Upper lobe of left lung (tissue), 6 donors: ENCODE data around the gene HTR1B. TPM values are rescaled to one million over a fixed set of nuclear protein-coding genes. Genes with fewer than 3 reads are reported as not detected.

Experiments
- ATAC-seq, 2 donors: fragments of 200-7000 bp; cut with Tn5 transposase; one replicate each; pipeline ENCODE4 v1.9.1; 2022; ENCODE audit warnings: mild to moderate bottlenecking in 2 of 2, moderate library complexity in 2 of 2; ENCODE audit not compliant: low FRiP score in 2 of 2
- DNase-seq, 2 donors: peaks; one replicate each; pipeline ENCODE4 v3.0.0-alpha.2; 2019 to 2020
- H3K27ac ChIP-seq, 4 donors: fragments of 200-600 bp; sonication (generic); one replicate each; pipeline ENCODE4 v1.5.1; 2016 to 2019
- H3K27me3 ChIP-seq, 4 donors: fragments of 200-600 bp; sonication (generic); one replicate each; pipeline ENCODE4 v1.5.1; 2017 to 2019
- H3K36me3 ChIP-seq, 4 donors: fragments of 200-600 bp; sonication (generic); one replicate each; pipeline ENCODE4 v1.5.1; 2016 to 2019
- H3K4me1 ChIP-seq, 4 donors: fragments of 200-600 bp; sonication (generic); one replicate each; pipeline ENCODE4 v1.5.1; 2018 to 2019
- H3K4me3 ChIP-seq, 4 donors: fragments of 200-600 bp; sonication (generic); one replicate each; pipeline ENCODE4 v1.5.1; 2017 to 2019; ENCODE audit warnings: mild to moderate bottlenecking in 2 of 4, moderate library complexity in 1 of 4
- H3K9me3 ChIP-seq, 4 donors: fragments of 200-600 bp; sonication (generic); one replicate each; pipeline ENCODE4 v1.5.1; 2018 to 2019
- EP300 ChIP-seq, 4 donors: sonication (generic); formaldehyde crosslinking; IDR thresholded peaks; one replicate each; pipeline ENCODE4 v1.5.1; 2017; ENCODE audit warnings: antibody characterized with exemption in 4 of 4, control low read depth in 2 of 4
- POLR2A ChIP-seq, 4 donors: fragments of 450-650 bp; IDR thresholded peaks; one replicate each; pipeline ENCODE4 v1.5.1; 2016 to 2017; ENCODE audit warnings: antibody characterized with exemption in 4 of 4, mild to moderate bottlenecking in 2 of 4
- POLR2AphosphoS5 ChIP-seq, 2 donors: sonication (generic); formaldehyde crosslinking; IDR thresholded peaks; one replicate each; pipeline ENCODE4 v1.5.1; 2017; ENCODE audit warnings: antibody characterized with exemption in 2 of 2
- WGBS, 2 donors: methylation state at CpG; one replicate each; pipeline ENCODE4 v1.1.5; 2017 to 2018; 5-methylcytosine and 5-hydroxymethylcytosine counted together
- total RNA-seq, 6 donors: library from RNA; depleted of rRNA in 4 of 6; stranded (reverse); fragments of >200 nt in 4 of 6; gene quantifications; one replicate each; pipeline versions ENCODE4 v1.1.0 to v1.2.1, GENCODE V29; 2016 to 2021
- TF ChIP-seq, protein P1 (sequence below), 6 experiments: fragments of 450-650 bp in 4 of 6; fragments of 200-600 bp in 2 of 6; sonication (generic) in 2 of 6; IDR thresholded peaks; one replicate each; pipeline ENCODE4 v1.5.1; 2016 to 2019; ENCODE audit warnings: antibody characterized with exemption in 6 of 6
- donor health status: DM: no; HTN: no; CAD: no; lungs with moderate emphysema.
- donor health status: DM: no; HTN: yes; CAD: no; lungs with severe emphysema.

HTR1B gene
- total RNA-seq, 6 donors from 2014 or later: 0.57 TPM; not detected in 5

DNA sequence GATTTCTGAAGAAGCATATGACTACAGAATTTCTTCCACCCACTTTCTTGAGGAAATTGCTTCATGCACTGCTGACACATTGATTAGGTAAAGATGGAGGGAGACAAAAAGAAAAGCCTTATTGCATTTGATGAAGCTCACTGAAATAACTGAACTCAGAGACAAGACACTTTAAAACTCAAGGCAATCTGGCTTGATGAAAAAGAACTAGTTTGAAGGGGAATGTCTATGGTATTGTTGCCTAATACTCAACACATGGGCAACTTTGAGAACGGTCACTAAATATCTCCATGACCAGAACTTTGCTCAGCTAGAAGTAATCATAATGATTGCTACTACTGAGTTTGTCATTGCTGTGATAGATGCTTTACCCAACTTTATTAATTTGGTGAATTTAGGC is 38.1 kb downstream of the HTR1B start:
- Histone ChIP-seq H3K4me1 (no peaks in the 10 kb centered on the region), H3K36me3 (no peaks in the 10 kb centered on the region)
- WGBS, 2 donors: 59 to 67% methylated on average over 1 of the region's 1 CpG

GRCh38 chr6:77424761-77425160 is 38.5 kb downstream of the HTR1B start:
- Histone ChIP-seq H3K27ac (no peak overlapping the region), H3K27me3 (no peaks in the 10 kb centered on the region), H3K36me3 (no peaks in the 10 kb centered on the region), H3K4me1 (no peaks in the 10 kb centered on the region), H3K9me3 (no peaks in the 10 kb centered on the region), H3K4me3 (no peak overlapping the region)
- ATAC-seq: no peak
- DNase-seq: no peak
- TF ChIP-seq POLR2AphosphoS5 (IDR thresholded peaks at IDR 0.05) (no peak), EP300 (IDR thresholded peaks at IDR 0.05) (no peak), POLR2A (IDR thresholded peaks at IDR 0.05) (no peak)
- TF ChIP-seq, protein P1, sequence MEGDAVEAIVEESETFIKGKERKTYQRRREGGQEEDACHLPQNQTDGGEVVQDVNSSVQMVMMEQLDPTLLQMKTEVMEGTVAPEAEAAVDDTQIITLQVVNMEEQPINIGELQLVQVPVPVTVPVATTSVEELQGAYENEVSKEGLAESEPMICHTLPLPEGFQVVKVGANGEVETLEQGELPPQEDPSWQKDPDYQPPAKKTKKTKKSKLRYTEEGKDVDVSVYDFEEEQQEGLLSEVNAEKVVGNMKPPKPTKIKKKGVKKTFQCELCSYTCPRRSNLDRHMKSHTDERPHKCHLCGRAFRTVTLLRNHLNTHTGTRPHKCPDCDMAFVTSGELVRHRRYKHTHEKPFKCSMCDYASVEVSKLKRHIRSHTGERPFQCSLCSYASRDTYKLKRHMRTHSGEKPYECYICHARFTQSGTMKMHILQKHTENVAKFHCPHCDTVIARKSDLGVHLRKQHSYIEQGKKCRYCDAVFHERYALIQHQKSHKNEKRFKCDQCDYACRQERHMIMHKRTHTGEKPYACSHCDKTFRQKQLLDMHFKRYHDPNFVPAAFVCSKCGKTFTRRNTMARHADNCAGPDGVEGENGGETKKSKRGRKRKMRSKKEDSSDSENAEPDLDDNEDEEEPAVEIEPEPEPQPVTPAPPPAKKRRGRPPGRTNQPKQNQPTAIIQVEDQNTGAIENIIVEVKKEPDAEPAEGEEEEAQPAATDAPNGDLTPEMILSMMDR (IDR thresholded peaks at IDR 0.05): no peak
- WGBS, 2 donors: 71 to 72% methylated on average over 2 of the region's 2 CpGs

More for the DNA sequence above, 38.1 kb downstream of the HTR1B start:
- Histone ChIP-seq H3K27ac (no peak overlapping the region), H3K9me3 (no peaks in the 10 kb centered on the region), H3K27me3 (no peaks in the 10 kb centered on the region), H3K4me3 (no peak overlapping the region)
- DNase-seq (no peak), ATAC-seq (no peak)
- TF ChIP-seq POLR2AphosphoS5 (IDR thresholded peaks at IDR 0.05) (no peak), EP300 (IDR thresholded peaks at IDR 0.05) (no peak), POLR2A (IDR thresholded peaks at IDR 0.05) (no peak)
- TF ChIP-seq, protein P1 (IDR thresholded peaks at IDR 0.05): no peak

DNA sequence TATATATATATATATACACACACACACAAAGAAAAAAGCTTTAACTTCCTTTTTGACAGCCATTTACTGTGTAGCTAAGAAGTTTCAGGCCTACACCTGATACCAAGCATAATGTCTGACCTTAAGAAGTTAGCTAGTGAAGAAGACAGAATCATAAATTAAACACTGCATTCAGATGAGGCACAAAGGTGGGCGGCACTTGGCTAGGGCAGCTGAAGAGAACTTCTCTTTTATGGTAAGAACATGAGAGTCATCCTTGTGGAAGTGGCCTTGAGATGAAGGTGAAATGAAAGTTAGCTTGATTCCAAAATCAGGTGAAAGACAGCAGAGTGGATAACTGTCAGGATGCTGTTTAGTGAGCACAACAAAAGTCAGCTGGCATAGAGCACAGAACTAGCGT is 46.5 kb downstream of the HTR1B start:
- H3K36me3 ChIP-seq: no peaks in the 10 kb centered on the region
- no peak for DNase-seq
- no peaks in the 10 kb centered on the region for H3K27me3 ChIP-seq
- no peak overlapping the region for H3K27ac ChIP-seq
- TF ChIP-seq, protein P1 (IDR thresholded peaks at IDR 0.05): no peak
- TF ChIP-seq POLR2AphosphoS5 (IDR thresholded peaks at IDR 0.05) (no peak), EP300 (IDR thresholded peaks at IDR 0.05) (no peak), POLR2A (IDR thresholded peaks at IDR 0.05) (no peak)
- 90 to 95% methylated on average over 2 of the region's 2 CpGs for WGBS, 2 donors
- no peak overlapping the region for H3K4me3 ChIP-seq
- no peak for ATAC-seq
- no peaks in the 10 kb centered on the region for H3K4me1 ChIP-seq
- no peaks in the 10 kb centered on the region for H3K9me3 ChIP-seq

DNA sequence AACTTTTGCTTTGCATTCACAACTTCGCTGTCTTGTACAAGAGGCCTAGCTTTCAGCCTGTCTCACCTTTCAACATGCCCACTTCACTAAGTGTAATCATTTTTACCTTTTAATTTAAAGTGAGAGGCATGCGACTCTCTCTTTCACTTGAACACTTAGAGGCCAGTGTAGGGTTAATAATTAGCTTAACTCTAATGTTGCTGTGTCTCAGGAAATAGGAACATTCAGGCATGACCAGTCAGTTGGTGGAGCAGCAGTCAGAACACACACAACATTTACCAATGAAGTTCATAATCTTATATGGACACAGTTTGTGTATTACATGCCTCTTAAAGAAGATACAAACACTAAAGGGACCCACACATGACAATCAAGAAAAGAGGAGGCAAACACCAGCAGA is 47.6 kb downstream of the HTR1B start:
- Histone ChIP-seq H3K36me3 (no peaks in the 10 kb centered on the region), H3K27ac (no peak overlapping the region), H3K4me3 (no peak overlapping the region), H3K9me3 (no peaks in the 10 kb centered on the region), H3K27me3 (no peaks in the 10 kb centered on the region), H3K4me1 (no peaks in the 10 kb centered on the region)
- TF ChIP-seq POLR2AphosphoS5 (IDR thresholded peaks at IDR 0.05): no peak
- DNase-seq: no peak
- ATAC-seq: no peak
- WGBS, 2 donors: 57 to 61% methylated on average over 2 of the region's 2 CpGs

Other genes with a start within 250 kb of the HTR1B start
- gene MEI4, start 189.5 kb upstream of the HTR1B start, total RNA-seq: not detected